ENCODE measurements around the gene PACS2. TPM values are rescaled to one million over a fixed set of nuclear protein-coding genes. Genes with fewer than 3 reads are reported as not detected.

The PACS2 gene
- total and polyA plus RNA-seq, 2 donors (not counting 1 experiment from before 2014, with no cell fraction given) = 65.6 to 70.7 TPM

- peak within 1 kb of the TSS; percentile 96 for H3K27ac Mint-ChIP-seq
- H3K9me3 Mint-ChIP-seq (ENCODE audit: insufficient read depth) = no peaks in the 10 kb centered on the region
These were observed 13.9 kb upstream of the PACS2 start, which contains the start of gene BRF1 for GRCh38 chr14:105300542-105301102. BRF1 (minus strand) TSS chr14:105301001; CDS start chr14:105300629, 372 bp downstream.

More at GRCh38 chr14:105300542-105301102, 13.9 kb upstream of the PACS2 start, which contains the start of gene BRF1:
- TF ChIP-seq, protein P1, sequence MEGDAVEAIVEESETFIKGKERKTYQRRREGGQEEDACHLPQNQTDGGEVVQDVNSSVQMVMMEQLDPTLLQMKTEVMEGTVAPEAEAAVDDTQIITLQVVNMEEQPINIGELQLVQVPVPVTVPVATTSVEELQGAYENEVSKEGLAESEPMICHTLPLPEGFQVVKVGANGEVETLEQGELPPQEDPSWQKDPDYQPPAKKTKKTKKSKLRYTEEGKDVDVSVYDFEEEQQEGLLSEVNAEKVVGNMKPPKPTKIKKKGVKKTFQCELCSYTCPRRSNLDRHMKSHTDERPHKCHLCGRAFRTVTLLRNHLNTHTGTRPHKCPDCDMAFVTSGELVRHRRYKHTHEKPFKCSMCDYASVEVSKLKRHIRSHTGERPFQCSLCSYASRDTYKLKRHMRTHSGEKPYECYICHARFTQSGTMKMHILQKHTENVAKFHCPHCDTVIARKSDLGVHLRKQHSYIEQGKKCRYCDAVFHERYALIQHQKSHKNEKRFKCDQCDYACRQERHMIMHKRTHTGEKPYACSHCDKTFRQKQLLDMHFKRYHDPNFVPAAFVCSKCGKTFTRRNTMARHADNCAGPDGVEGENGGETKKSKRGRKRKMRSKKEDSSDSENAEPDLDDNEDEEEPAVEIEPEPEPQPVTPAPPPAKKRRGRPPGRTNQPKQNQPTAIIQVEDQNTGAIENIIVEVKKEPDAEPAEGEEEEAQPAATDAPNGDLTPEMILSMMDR (IDR thresholded peaks at IDR 0.05) = no peak
- TF ChIP-seq EZH2 (IDR thresholded peaks at IDR 0.05; ENCODE audit: borderline replicate concordance, insufficient read depth, low read depth, low read length, poor library complexity, severe bottlenecking) = no peak
- ChIA-PET CTCF (interaction anchor here (1.0 to 2.5 kb wide), 7 partner anchors 13 to 189 kb away, joined by 3 to 12 read pairs (median 6); partner anchors contain the start of genes BTBD6 and PACS2), POLR2A (interaction anchor here (0.7 to 2.5 kb wide), 9 partner anchors 8 to 1770 kb away, joined by 3 to 25 read pairs (median 6); partner anchors contain the start of genes BTBD6 and PACS2)
- H3K4me3 Mint-ChIP-seq = peak within 1 kb of the TSS; percentile 92
- H3K27ac ChIP-seq (ENCODE audit: low read length in 2 of 2) = peak within 1 kb of the TSS; percentile 82 to 85
- H3K9ac ChIP-seq (ENCODE audit: low read length) = peak within 1 kb of the TSS; percentile 73
- peaks cover 20% of the 10 kb centered on the region for H3K4me1 Mint-ChIP-seq
- no peaks in the 10 kb centered on the region for H3K27me3 ChIP-seq (replicated peaks in 1 of 4; ENCODE audit: control extremely low read depth in 1 of 4, control insufficient read depth in 3 of 4, insufficient read depth in 4 of 4, low read length in 3 of 4)
- peak within 1 kb of the TSS; percentile 55 to 78 (median 67) for H3K4me3 ChIP-seq (ENCODE audit: control extremely low read depth in 1 of 5, extremely low read depth in 1 of 5, insufficient read depth in 1 of 5, low read depth in 2 of 5, low read length in 4 of 5)
- H3K4me2 ChIP-seq (replicated peaks; ENCODE audit: low read depth, low read length, poor library complexity, severe bottlenecking) = peak within 1 kb of the TSS; percentile 96
- ATAC-seq (ENCODE audit: low read depth) = peak; percentile 85
- peaks cover 38% of the 10 kb centered on the region for H3K79me2 ChIP-seq (ENCODE audit: control insufficient read depth, insufficient read depth, low read length)
- no peaks in the 10 kb centered on the region for H3K27me3 Mint-ChIP-seq
- H4K20me1 ChIP-seq (ENCODE audit: control insufficient read depth, insufficient read depth, low read length, poor library complexity, severe bottlenecking) = peaks cover 10% of the 10 kb centered on the region
- H3K9me3 ChIP-seq (ENCODE audit: control extremely low read depth in 1 of 3, control insufficient read depth in 2 of 3, insufficient read depth in 1 of 3, low read length in 2 of 3) = no peaks in the 10 kb centered on the region
- intact Hi-C loops (cut with micrococcal nuclease) = loop anchor here (1.0 to 5.0 kb wide), 7 partner anchors 14 to 548 kb away; partner anchors contain the start of genes CLBA1, PACS2, SIVA1 and TEX22
- peak within 1 kb of the TSS; percentile 90 for H2AFZ ChIP-seq (ENCODE audit: insufficient read depth, low read depth, low read length, poor library complexity, severe bottlenecking)
- H3K4me1 ChIP-seq (ENCODE audit: control insufficient read depth in 2 of 2, insufficient read depth in 2 of 2, low read length in 2 of 2) = peaks cover 13 to 21% of the 10 kb centered on the region in 2 donors
- under 1% methylated on average over 90 of the region's 90 CpGs for WGBS (ENCODE audit: insufficient coverage)
- peak; percentile 99 for DNase-seq
- H3K36me3 ChIP-seq (replicated peaks in 1 of 2; ENCODE audit: control extremely low read depth in 1 of 2, control insufficient read depth in 1 of 2, extremely low read depth in 1 of 2, insufficient read depth in 2 of 2, low read length in 1 of 2) = no peaks in the 10 kb centered on the region
